DMS114 treated with DMSO at 0.1 percent for 48 hours (cell line): Measurements from ENCODE around the gene STEAP2.
A peak's percentile ranks its signal among the peaks of the same experiment; 100 is the strongest.
"Not testable (repeated sequence)": the region's sequence is repeated elsewhere in the genome, so short reads cannot be mapped to it uniquely, and the experiment has no call there.

Source experiments
- DNase-seq: peaks from one replicate; lab custom pipeline; 2025; ENCODE audit not compliant: unreplicated experiment; lab: John Stamatoyannopoulos, UW

The STEAP2 gene

GRCh38 chr7:90211391-90212148 lies at the start of gene STEAP2:
Gene STEAP2, plus strand, starts transcription at chr7:90211740. Its CDS starts 13,343 bp downstream, at chr7:90225083.
- DNase-seq: peak; percentile 73

GRCh38 chr7:90163534-90163933 lies 48.0 kb upstream of the STEAP2 start:
- DNase-seq: no peak

- no peak for DNase-seq
These were observed 45.8 kb upstream of the STEAP2 start for GRCh38 chr7:90165724-90166123.

GRCh38 chr7:90166153-90166552 lies 45.4 kb upstream of the STEAP2 start:
- DNase-seq: no peak

- no peak for DNase-seq
These were observed 44.2 kb upstream of the STEAP2 start for GRCh38 chr7:90167361-90167760.

- no peak for DNase-seq
These were observed 41.6 kb upstream of the STEAP2 start for GRCh38 chr7:90169891-90170290.

GRCh38 chr7:90172121-90172520 lies 39.4 kb upstream of the STEAP2 start:
- no peak for DNase-seq

GRCh38 chr7:90172624-90173023 lies 38.9 kb upstream of the STEAP2 start:
- no peak for DNase-seq

- no peak for DNase-seq
These were observed 38.3 kb upstream of the STEAP2 start for GRCh38 chr7:90173127-90173844.

- DNase-seq: no peak
These were observed 35.9 kb upstream of the STEAP2 start for GRCh38 chr7:90175667-90176066.

- no peak for DNase-seq
These were observed 35.3 kb upstream of the STEAP2 start for GRCh38 chr7:90176195-90176594.

GRCh38 chr7:90178166-90178565 lies 33.4 kb upstream of the STEAP2 start:
- no peak for DNase-seq

- DNase-seq: no peak
These were observed 32.8 kb upstream of the STEAP2 start for GRCh38 chr7:90178679-90179278.

GRCh38 chr7:90180011-90180585 lies 31.4 kb upstream of the STEAP2 start:
- no peak for DNase-seq

- DNase-seq: no peak
These were observed 30.9 kb upstream of the STEAP2 start for GRCh38 chr7:90180649-90181048.

GRCh38 chr7:90181485-90181884 lies 30.1 kb upstream of the STEAP2 start:
- no peak for DNase-seq

- not testable (repeated sequence) for DNase-seq
These were observed 25.2 kb upstream of the STEAP2 start for GRCh38 chr7:90186290-90186689.

- no peak for DNase-seq
These were observed 24.0 kb upstream of the STEAP2 start for GRCh38 chr7:90187507-90188050.

GRCh38 chr7:90188281-90188680 lies 23.3 kb upstream of the STEAP2 start:
- DNase-seq: no peak

- no peak for DNase-seq
These were observed 20.5 kb upstream of the STEAP2 start for GRCh38 chr7:90190995-90191394.

- DNase-seq: no peak
These were observed 19.9 kb upstream of the STEAP2 start for GRCh38 chr7:90191648-90192047.
